ENCODE results near the gene KNDC1.
"Not testable (repeated sequence)": the region's sequence is repeated elsewhere in the genome, so short reads cannot be mapped to it uniquely, and the experiment has no call there.

KNDC1 gene

DNA sequence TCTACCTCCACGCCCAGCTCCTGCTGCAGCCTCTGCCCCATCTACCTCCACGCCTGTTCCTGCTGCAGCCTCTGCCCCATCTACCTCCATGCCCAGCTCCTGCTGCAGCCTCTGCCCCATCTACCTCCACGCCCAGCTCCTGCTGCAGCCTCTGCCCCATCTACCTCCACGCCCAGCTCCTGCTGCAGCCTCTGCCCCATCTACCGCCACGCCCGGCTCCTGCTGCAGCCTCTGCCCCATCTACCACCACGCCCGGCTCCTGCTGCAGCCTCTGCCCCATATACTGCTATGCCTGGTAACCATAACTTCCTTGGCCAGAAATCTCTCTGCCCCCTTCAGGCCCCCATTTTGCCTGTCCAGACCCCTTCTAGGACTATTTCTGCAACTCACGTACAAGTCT is 105.0 kb downstream of the KNDC1 start:
- not testable (repeated sequence) for DNase-seq

DNA sequence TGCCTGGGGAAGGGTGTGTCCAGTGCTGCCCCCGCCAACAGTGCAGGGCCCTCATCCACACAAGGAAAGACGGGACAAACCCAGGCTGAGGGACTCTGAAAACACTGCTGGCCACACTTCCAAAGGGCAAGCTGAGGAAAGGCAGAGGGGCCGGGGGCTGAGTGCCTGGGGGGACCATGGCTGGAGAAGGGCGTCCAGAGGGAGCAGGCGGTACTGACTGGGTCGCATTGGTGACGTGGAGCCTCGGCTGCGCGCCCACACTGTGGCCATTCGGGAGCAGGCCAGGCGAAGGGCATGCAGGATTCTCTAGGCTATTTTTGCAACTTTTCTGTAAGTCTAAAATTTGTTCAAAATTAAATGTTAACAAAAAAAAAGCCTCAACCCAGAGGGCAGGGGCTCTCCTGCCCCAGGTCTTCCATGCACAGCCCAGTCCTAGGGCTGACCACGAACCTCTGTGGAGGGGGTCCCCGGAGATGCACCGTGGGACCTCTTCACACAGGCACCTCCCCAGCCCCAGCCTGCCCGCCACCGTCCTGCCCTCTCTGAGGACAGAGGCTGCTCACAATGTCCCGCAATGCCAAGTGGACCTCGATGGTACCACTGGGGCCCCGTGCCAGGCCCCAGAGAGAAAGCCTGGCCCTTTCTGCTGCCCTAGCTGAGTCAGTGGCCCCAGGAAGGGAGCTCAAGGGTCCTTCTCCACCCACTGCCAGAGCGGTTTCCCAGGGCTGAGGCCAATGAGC is 106.2 kb downstream of the KNDC1 start:
- DNase-seq: no peak

DNA sequence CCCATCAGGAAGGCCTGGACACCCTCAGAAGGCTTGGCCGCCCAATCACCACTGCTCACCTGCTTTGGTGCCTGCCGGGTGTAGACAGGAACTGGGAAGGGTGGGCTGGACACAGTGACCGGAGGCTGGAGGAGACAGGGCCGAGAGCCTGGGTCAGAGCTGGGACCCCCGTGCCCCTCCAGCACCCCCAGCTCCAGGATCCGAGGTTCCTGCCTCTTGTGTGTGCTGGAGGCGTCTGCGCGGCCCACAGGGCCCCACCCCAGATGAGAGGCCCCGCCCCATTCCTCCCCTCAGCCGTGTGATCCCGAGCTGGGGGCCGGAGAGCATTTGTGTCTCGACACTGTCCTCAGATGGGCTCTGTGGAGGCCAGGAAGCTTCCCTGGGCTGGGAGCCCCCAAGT is 107.3 kb downstream of the KNDC1 start:
- no peak for DNase-seq

DNA sequence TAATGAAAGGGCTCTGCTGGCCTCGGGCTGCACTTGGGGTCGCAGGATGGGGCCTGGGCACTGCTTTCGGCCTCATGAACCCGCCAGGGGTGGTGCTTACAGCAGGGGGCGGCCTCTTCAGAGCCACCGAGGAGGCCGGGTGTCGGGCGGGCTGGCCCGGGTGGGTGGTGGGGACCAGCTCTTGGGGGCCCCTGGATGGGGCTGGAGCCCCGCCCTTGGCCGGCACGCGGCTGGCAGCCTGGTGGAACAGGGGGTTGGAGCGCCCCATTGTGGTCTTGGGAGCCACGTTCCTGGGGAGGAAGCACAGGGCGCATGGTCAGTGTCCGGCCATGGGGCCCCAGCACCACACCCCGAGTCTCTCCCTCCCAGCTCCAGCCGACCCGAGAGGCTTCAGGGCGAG is 107.8 kb downstream of the KNDC1 start:
- no peak for DNase-seq

GRCh38 chr10:133268532-133268931 is 108.5 kb downstream of the KNDC1 start:
- no peak for DNase-seq

- DNase-seq: no peak
Measured at GRCh38 chr10:133269367-133269766, 109.3 kb downstream of the KNDC1 start.

GRCh38 chr10:133270204-133270603 is 110.2 kb downstream of the KNDC1 start:
- DNase-seq: no peak

DNA sequence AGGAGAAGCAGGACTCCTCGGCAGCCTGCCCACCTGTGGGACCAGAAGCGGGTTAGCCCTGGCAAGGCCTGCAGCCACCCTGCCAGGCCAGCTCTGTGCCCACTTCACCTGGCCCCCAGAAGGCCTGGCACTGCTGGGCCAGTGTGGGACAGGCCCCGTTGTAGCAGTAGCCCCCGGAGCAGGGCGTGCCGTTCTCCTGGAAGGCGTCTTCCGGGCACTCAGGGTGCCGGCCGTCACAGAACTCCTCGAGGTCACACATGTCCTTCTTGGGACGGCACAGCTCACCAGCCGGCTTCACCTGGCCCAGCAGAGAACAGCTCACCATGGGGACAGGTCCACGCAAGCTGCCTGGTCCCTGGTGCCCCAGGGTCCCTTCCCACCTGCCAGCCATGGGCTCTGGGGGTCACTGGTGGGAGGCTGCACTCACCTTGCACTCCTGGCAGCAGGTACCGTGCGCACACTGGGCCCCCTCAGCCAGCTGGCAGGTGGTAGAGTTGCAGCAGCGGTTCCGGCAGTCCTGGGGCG is 110.8 kb downstream of the KNDC1 start:
- DNase-seq: no peak

- DNase-seq: no peak
Measured at GRCh38 chr10:133271521-133272300, 111.7 kb downstream of the KNDC1 start.

DNA sequence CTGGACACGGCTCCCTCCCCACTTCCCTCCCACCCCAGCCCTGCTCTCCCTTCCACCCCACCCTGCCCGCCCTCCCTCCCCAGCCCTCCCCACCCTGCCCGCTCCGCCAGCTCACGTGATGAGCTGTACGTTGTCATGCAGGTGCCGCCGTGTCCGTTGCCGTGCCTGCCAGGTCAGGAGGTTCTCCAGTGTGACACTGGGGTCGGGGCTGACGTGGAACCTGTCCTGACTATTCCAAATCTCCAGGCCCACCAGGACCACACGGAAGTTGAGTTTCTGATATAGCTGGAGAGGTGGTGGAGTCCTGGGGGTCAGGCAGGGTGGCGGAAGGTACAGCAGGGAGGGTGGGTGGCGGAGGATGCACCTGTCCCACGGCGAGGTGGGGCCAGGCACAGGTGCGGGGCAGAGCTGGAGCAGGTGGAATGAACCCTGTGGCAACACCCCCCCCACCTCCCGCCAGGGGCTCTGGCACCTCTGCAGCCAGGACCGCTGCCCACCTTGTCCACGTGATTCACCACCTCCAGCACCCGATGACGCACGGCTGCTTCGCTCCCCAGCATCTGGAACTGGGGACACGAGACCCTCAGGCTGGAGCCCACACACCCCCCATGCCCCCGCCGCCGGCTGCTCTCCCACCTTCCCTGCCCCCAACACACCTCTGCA is 112.4 kb downstream of the KNDC1 start:
- DNase-seq: no peak

DNA sequence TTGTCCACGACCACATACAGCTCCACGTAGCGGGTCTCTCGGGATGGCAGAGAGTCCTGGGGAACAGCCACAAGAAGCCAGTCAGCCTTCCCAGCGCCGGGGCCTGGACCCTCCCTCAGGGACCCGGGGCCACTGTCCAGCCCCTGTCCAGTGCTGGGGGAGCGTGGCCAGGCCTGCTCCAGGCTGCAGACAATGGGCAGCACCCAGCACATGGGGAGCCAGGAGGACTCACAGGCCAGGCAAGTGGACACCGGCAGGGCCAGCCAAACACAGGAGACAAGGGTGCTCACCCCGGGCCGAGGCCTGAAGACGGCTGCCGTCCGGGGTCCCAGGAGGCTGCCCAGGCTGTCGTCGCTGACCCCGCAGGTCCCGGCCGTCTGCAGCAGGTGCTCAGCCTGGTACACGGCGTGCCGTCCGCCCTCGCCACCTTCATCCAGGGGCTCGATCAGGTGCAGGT is 113.0 kb downstream of the KNDC1 start:
- DNase-seq: no peak

GRCh38 chr10:133273534-133274143 is 113.6 kb downstream of the KNDC1 start:
- no peak for DNase-seq

DNA sequence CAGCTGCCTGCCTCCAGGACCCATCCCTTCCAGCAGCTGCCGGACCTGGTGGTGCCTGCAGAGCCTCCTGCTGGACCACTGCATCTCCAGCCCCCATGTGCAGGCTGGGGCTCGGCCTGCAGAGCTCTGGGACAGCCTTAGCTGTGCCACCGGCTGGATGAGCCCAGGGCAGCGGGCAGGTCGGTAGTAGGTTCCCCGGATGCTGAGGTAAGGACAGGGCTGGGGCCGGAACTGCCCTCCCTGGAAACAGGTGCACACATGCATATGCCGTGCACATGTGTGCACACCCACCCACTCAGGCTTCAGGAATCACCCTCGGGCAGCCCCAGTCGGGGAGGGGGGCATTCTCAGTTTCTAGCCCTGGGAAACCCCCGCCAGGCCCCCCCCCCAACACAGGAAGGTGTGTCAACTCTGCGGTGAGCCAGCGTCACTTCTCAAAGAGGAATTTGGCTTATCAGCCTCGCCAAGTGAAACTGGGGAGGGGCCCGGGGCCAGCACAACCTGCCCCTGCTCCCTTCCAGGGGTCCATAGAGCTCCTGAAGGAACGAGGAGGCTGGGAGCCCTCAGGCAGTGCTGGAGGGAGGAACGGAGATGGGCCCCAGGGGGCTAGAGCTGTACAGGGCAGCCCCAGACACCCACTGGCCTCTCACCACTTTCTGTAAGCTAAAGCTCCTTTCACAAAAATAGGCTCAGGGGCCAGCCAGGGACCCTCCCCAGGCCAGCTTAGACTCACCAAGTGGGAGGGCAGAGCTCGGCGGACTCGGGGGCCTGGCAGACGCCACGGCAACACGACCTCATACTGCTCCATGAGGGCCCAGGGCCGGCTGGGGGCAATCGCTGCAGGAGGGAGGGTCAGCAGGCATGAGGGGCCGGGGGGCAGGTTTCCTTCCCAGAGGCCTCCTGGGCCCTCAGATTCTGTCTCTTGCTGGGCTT is 115.0 kb downstream of the KNDC1 start:
- DNase-seq: peak; percentile 32

DNA sequence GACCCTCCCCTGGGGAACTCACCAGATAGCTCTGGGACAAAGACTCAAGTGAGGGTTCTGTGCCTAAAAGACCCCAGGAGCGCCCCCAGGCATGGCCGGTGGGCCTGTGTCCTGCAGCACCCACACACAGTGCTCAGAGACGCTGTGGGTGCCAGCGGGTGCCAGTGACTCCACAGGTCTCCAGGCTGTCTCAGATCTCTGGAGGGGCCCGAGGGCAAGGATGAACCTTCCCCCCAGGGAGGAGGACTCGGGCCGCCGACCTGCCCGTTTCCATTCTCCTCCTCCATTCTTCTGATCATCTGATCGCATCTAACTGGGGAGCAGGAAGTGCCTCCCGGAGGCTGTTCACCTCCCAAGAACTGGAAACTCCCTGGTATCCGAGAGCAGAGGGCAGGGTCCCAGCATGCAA is 115.7 kb downstream of the KNDC1 start:
- no peak for DNase-seq

All from GOT3 (cell line).